ENCODE data around the gene VSIG10L2.

GRCh38 chr11:125975634-125976033, 29.8 kb downstream of the VSIG10L2 start:
- TF ChIP-seq CTCF (IDR thresholded peaks at IDR 0.05; ENCODE audit: insufficient read depth, low read depth, low read length): no peak
- TF ChIP-seq EZH2 (IDR thresholded peaks at IDR 0.05; ENCODE audit: insufficient read depth, low read length): no peak

Measured in astrocyte (in vitro differentiated cells and primary cell).